ENCODE results near the gene ADAM12.

DNA sequence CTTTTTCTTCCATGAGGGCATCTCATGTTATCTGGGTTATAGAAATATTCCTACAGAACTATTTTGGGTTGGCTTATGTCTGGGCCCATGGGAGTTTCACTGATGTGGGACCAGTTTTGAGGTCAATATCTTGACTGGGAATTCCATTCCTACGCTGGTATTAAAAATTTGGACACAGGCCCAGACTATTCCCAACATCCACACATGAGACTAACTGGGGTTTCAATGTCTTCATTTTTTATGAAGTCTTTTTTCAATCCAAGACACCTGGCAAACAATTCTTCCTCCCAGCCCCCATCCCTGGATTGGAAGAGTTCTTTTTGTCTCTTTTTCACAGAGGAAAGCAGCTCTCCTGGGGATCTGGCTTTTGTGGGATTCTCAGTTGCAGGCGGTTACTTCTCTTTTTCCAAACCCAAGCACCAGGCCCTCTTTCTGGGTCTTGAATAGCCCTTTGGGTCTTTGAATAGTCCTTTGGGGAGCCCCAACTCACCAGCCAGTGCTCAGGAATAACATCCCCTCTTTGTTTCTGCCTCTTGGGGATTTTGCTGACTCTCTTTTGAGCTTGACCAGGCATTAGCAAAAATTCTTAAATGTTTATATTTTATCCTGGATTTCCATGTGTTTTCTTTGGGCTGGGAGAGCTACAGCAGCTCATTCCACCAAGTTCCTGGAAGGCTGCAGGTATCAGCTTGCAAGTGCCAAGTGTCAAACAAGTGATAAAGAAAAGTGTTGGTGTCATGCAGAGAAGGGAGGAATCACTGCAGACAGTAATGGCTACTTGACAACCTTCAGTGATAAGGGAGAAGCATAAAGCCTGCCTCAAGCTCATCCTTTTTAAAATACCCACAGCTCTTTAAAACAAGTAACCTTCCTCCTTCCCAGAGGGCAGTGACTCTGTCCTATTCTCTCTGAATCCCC, 234.3 kb downstream of the ADAM12 start:
- TF ChIP-seq, protein P1, sequence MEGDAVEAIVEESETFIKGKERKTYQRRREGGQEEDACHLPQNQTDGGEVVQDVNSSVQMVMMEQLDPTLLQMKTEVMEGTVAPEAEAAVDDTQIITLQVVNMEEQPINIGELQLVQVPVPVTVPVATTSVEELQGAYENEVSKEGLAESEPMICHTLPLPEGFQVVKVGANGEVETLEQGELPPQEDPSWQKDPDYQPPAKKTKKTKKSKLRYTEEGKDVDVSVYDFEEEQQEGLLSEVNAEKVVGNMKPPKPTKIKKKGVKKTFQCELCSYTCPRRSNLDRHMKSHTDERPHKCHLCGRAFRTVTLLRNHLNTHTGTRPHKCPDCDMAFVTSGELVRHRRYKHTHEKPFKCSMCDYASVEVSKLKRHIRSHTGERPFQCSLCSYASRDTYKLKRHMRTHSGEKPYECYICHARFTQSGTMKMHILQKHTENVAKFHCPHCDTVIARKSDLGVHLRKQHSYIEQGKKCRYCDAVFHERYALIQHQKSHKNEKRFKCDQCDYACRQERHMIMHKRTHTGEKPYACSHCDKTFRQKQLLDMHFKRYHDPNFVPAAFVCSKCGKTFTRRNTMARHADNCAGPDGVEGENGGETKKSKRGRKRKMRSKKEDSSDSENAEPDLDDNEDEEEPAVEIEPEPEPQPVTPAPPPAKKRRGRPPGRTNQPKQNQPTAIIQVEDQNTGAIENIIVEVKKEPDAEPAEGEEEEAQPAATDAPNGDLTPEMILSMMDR (IDR thresholded peaks at IDR 0.05): no peak
- no peak for TF ChIP-seq POLR2A (IDR thresholded peaks at IDR 0.05)
